ENCODE results near the gene VEPH1.
A peak's percentile ranks its signal among the peaks of the same experiment; 100 is the strongest.

VEPH1 gene

GRCh38 chr3:157498371-157498770 is 4.8 kb downstream of the VEPH1 start:
- no peak for DNase-seq (ENCODE audit: low read depth)

GRCh38 chr3:157495846-157496245 is 7.4 kb downstream of the VEPH1 start:
- Histone ChIP-seq H3K4me3 (ENCODE audit: low read length) (no peak overlapping the region), H3K27me3 (replicated peaks; ENCODE audit: control insufficient read depth, insufficient read depth, low read length) (no peaks in the 10 kb centered on the region), H3K36me3 (ENCODE audit: control insufficient read depth, insufficient read depth, low read length, severe bottlenecking) (no peaks in the 10 kb centered on the region), H3K4me1 (ENCODE audit: control insufficient read depth, insufficient read depth, low read length) (peaks cover 39% of the 10 kb centered on the region), H3K9ac (ENCODE audit: low read length) (no peak overlapping the region), H3K9me3 (ENCODE audit: control insufficient read depth, low read length) (no peaks in the 10 kb centered on the region)
- DNase-seq (ENCODE audit: low read depth): no peak

More at GRCh38 chr3:157498371-157498770, 4.8 kb downstream of the VEPH1 start:
- Histone ChIP-seq H3K27me3 (replicated peaks; ENCODE audit: control insufficient read depth, insufficient read depth, low read length) (no peaks in the 10 kb centered on the region), H3K9me3 (ENCODE audit: control insufficient read depth, low read length) (no peaks in the 10 kb centered on the region), H3K4me3 (ENCODE audit: low read length) (no peak overlapping the region), H3K9ac (ENCODE audit: low read length) (no peak overlapping the region), H3K4me1 (ENCODE audit: control insufficient read depth, insufficient read depth, low read length) (peaks cover 43% of the 10 kb centered on the region), H3K36me3 (ENCODE audit: control insufficient read depth, insufficient read depth, low read length, severe bottlenecking) (no peaks in the 10 kb centered on the region)

- peak; percentile 25 for DNase-seq (ENCODE audit: low read depth)
- H3K4me3 ChIP-seq (ENCODE audit: low read length): no peak overlapping the region
- no peaks in the 10 kb centered on the region for H3K9me3 ChIP-seq (ENCODE audit: control insufficient read depth, low read length)
- peaks cover 33% of the 10 kb centered on the region for H3K4me1 ChIP-seq (ENCODE audit: control insufficient read depth, insufficient read depth, low read length)
- no peaks in the 10 kb centered on the region for H3K27me3 ChIP-seq (replicated peaks; ENCODE audit: control insufficient read depth, insufficient read depth, low read length)
- no peak overlapping the region for H3K9ac ChIP-seq (ENCODE audit: low read length)
- H3K36me3 ChIP-seq (ENCODE audit: control insufficient read depth, insufficient read depth, low read length, severe bottlenecking): no peaks in the 10 kb centered on the region
These were observed 8.5 kb downstream of the VEPH1 start for GRCh38 chr3:157494581-157495281.

- H3K9ac ChIP-seq (ENCODE audit: low read length): peak overlapping the region; percentile 71
- no peaks in the 10 kb centered on the region for H3K27me3 ChIP-seq (replicated peaks; ENCODE audit: control insufficient read depth, insufficient read depth, low read length)
- H3K36me3 ChIP-seq (ENCODE audit: control insufficient read depth, insufficient read depth, low read length, severe bottlenecking): no peaks in the 10 kb centered on the region
- H3K4me1 ChIP-seq (ENCODE audit: control insufficient read depth, insufficient read depth, low read length): peaks cover 26% of the 10 kb centered on the region
- H3K9me3 ChIP-seq (ENCODE audit: control insufficient read depth, low read length): no peaks in the 10 kb centered on the region
- peak; percentile 89 for DNase-seq (ENCODE audit: low read depth)
- no peak overlapping the region for H3K4me3 ChIP-seq (ENCODE audit: low read length)
These were observed 9.3 kb downstream of the VEPH1 start for GRCh38 chr3:157493627-157494550.

GRCh38 chr3:157491136-157491535 is 12.1 kb downstream of the VEPH1 start:
- H3K4me1 ChIP-seq (ENCODE audit: control insufficient read depth, insufficient read depth, low read length): peaks cover 42% of the 10 kb centered on the region
- no peak overlapping the region for H3K4me3 ChIP-seq (ENCODE audit: low read length)
- no peaks in the 10 kb centered on the region for H3K27me3 ChIP-seq (replicated peaks; ENCODE audit: control insufficient read depth, insufficient read depth, low read length)
- DNase-seq (ENCODE audit: low read depth): no peak
- no peak overlapping the region for H3K9ac ChIP-seq (ENCODE audit: low read length)
- H3K36me3 ChIP-seq (ENCODE audit: control insufficient read depth, insufficient read depth, low read length, severe bottlenecking): no peaks in the 10 kb centered on the region
- H3K9me3 ChIP-seq (ENCODE audit: control insufficient read depth, low read length): no peaks in the 10 kb centered on the region

GRCh38 chr3:157488144-157488543 is 15.1 kb downstream of the VEPH1 start:
- no peaks in the 10 kb centered on the region for H3K36me3 ChIP-seq (ENCODE audit: control insufficient read depth, insufficient read depth, low read length, severe bottlenecking)
- no peaks in the 10 kb centered on the region for H3K27me3 ChIP-seq (replicated peaks; ENCODE audit: control insufficient read depth, insufficient read depth, low read length)
- no peak for DNase-seq (ENCODE audit: low read depth)
- no peak overlapping the region for H3K4me3 ChIP-seq (ENCODE audit: low read length)
- no peak overlapping the region for H3K9ac ChIP-seq (ENCODE audit: low read length)
- no peaks in the 10 kb centered on the region for H3K9me3 ChIP-seq (ENCODE audit: control insufficient read depth, low read length)
- peaks cover 29% of the 10 kb centered on the region for H3K4me1 ChIP-seq (ENCODE audit: control insufficient read depth, insufficient read depth, low read length)

GRCh38 chr3:157487339-157487738 is 15.9 kb downstream of the VEPH1 start:
- H3K9ac ChIP-seq (ENCODE audit: low read length): peak overlapping the region; percentile 82
- H3K36me3 ChIP-seq (ENCODE audit: control insufficient read depth, insufficient read depth, low read length, severe bottlenecking): no peaks in the 10 kb centered on the region
- DNase-seq (ENCODE audit: low read depth): peak; percentile 71
- H3K4me1 ChIP-seq (ENCODE audit: control insufficient read depth, insufficient read depth, low read length): peaks cover 29% of the 10 kb centered on the region
- H3K9me3 ChIP-seq (ENCODE audit: control insufficient read depth, low read length): no peaks in the 10 kb centered on the region
- no peaks in the 10 kb centered on the region for H3K27me3 ChIP-seq (replicated peaks; ENCODE audit: control insufficient read depth, insufficient read depth, low read length)
- peak overlapping the region; percentile 75 for H3K4me3 ChIP-seq (ENCODE audit: low read length)

GRCh38 chr3:157479464-157480243 is 23.6 kb downstream of the VEPH1 start:
- H3K9ac ChIP-seq (ENCODE audit: low read length): no peak overlapping the region
- H3K4me1 ChIP-seq (ENCODE audit: control insufficient read depth, insufficient read depth, low read length): peaks cover 4% of the 10 kb centered on the region
- no peaks in the 10 kb centered on the region for H3K36me3 ChIP-seq (ENCODE audit: control insufficient read depth, insufficient read depth, low read length, severe bottlenecking)
- H3K9me3 ChIP-seq (ENCODE audit: control insufficient read depth, low read length): peaks cover 7% of the 10 kb centered on the region
- no peak for DNase-seq (ENCODE audit: low read depth)
- no peaks in the 10 kb centered on the region for H3K27me3 ChIP-seq (replicated peaks; ENCODE audit: control insufficient read depth, insufficient read depth, low read length)
- no peak overlapping the region for H3K4me3 ChIP-seq (ENCODE audit: low read length)

- no peak for DNase-seq (ENCODE audit: low read depth)
- Histone ChIP-seq H3K4me1 (ENCODE audit: control insufficient read depth, insufficient read depth, low read length) (no peaks in the 10 kb centered on the region), H3K4me3 (ENCODE audit: low read length) (no peak overlapping the region), H3K27me3 (replicated peaks; ENCODE audit: control insufficient read depth, insufficient read depth, low read length) (no peaks in the 10 kb centered on the region), H3K36me3 (ENCODE audit: control insufficient read depth, insufficient read depth, low read length, severe bottlenecking) (no peaks in the 10 kb centered on the region), H3K9ac (ENCODE audit: low read length) (no peak overlapping the region), H3K9me3 (ENCODE audit: control insufficient read depth, low read length) (peaks cover 7% of the 10 kb centered on the region)
These were observed 25.8 kb downstream of the VEPH1 start for GRCh38 chr3:157477441-157477840.

- H3K4me3 ChIP-seq (ENCODE audit: low read length): no peak overlapping the region
- no peaks in the 10 kb centered on the region for H3K9me3 ChIP-seq (ENCODE audit: control insufficient read depth, low read length)
- no peak for DNase-seq (ENCODE audit: low read depth)
- H3K4me1 ChIP-seq (ENCODE audit: control insufficient read depth, insufficient read depth, low read length): peaks cover 11% of the 10 kb centered on the region
- no peaks in the 10 kb centered on the region for H3K27me3 ChIP-seq (replicated peaks; ENCODE audit: control insufficient read depth, insufficient read depth, low read length)
- H3K9ac ChIP-seq (ENCODE audit: low read length): no peak overlapping the region
- H3K36me3 ChIP-seq (ENCODE audit: control insufficient read depth, insufficient read depth, low read length, severe bottlenecking): no peaks in the 10 kb centered on the region
These were observed 27.2 kb downstream of the VEPH1 start for GRCh38 chr3:157475921-157476414.

- H3K27me3 ChIP-seq (replicated peaks; ENCODE audit: control insufficient read depth, insufficient read depth, low read length): no peaks in the 10 kb centered on the region
- no peaks in the 10 kb centered on the region for H3K9me3 ChIP-seq (ENCODE audit: control insufficient read depth, low read length)
- no peak overlapping the region for H3K9ac ChIP-seq (ENCODE audit: low read length)
- DNase-seq (ENCODE audit: low read depth): no peak
- H3K36me3 ChIP-seq (ENCODE audit: control insufficient read depth, insufficient read depth, low read length, severe bottlenecking): peaks cover 6% of the 10 kb centered on the region
- H3K4me3 ChIP-seq (ENCODE audit: low read length): no peak overlapping the region
- peaks cover 40% of the 10 kb centered on the region for H3K4me1 ChIP-seq (ENCODE audit: control insufficient read depth, insufficient read depth, low read length)
These were observed 30.6 kb downstream of the VEPH1 start for GRCh38 chr3:157472648-157473047.

Data from adipocyte (in vitro differentiated cells).